Stimulated activated CD4-positive, alpha-beta T cell treated with anti-CD3 and anti-CD28 coated beads, Interleukin-1b, Interleukin-23, amount 100 ng/mL, for 24 hours (primary cell): Measurements from ENCODE around the gene TEKT1.

Experiments used
- DNase-seq, 4 experiments: peaks; one replicate each; pipeline ENCODE4 v3.0.0-alpha.2; 2020; ENCODE audit warnings: low read depth in 4 of 4, low spot score in 1 of 4

The TEKT1 gene

DNA sequence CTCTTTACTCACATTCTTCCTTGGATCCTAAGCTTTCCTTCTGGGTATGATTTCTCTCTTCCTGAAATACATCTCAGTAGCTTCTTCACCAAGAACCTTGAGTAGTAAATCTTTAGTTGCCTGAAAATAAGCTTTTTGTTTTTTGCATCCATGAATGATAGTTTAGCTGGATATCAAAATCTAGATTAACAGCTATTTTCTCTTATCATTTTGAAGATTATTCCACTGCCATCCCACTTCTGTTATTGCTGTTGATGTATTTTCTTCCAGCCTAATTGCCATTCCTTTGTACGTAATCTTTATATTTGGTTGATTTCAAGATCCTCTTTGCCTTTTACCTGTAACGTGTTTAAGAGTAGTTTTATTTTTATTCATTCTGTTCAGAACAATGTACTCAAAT, 63.1 kb downstream of the TEKT1 start:
- DNase-seq: no peak

DNA sequence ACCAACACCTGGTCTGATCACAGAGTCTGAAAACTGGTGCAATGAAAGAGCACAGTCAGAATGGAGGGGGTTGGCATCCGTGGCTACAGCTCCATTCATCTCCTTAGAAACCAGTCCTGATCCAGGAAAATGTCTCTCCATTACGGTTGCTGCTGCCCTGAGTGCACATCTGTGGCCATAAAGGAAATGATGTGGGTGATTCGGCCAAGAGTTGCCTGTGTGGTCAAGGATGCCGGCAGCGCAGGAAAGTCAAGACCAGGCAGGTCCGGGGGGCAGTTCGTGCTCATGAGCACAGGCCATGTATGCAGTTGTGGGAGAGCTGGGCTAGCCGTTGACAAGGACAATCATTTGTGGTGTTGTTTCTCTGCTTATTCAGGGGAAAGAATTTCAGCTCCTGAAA, 69.8 kb downstream of the TEKT1 start:
- DNase-seq: no peak

DNA sequence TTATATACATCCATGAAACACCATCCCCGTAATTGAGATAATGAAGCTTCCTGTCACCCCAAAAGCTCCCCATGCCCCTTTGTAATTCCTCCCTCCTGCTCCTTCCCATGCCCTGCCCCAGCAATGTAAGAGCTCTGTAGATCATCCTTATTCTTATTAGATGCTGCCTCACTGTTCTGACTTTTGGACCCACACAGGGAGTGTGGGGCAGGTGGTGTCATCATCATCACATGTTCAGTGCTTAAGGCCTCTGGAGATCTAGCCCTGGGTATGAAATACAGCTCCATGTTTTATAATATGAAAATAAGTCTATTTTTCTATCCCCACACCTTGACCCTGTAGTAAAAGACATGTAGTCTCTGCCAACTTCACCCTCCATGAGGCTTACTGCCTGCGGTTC, 73.8 kb downstream of the TEKT1 start:
- no peak for DNase-seq

DNA sequence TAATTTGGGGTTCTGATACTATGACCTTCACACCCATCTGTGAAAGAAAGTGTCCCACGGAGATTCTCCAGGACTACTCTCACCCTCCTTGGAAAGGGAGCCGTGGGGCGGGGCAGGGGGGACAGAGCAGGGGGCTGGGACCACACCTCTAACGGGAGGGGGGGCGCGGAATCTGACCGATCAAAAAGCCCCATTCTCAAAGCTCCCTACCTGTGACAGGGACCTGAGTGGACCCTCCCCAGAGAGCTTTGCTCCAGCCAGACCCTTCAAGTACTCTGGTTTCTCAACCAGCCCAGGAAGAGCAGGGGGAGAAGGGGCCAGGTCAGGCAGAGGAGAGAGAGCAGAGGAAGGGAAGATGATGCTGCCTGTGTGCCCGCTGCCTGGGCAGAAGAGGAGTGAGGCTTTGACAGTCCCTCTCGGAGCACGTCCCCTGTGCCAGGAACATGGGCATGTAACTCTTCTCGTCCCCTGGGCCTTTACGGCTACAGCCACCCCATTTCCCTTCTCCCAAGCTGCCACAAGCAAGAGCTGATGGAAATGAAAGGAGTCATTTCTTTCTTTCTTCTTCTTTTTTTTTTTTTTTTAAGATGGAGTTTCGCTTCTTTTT, 75.0 kb downstream of the TEKT1 start:
- no peak for DNase-seq

DNA sequence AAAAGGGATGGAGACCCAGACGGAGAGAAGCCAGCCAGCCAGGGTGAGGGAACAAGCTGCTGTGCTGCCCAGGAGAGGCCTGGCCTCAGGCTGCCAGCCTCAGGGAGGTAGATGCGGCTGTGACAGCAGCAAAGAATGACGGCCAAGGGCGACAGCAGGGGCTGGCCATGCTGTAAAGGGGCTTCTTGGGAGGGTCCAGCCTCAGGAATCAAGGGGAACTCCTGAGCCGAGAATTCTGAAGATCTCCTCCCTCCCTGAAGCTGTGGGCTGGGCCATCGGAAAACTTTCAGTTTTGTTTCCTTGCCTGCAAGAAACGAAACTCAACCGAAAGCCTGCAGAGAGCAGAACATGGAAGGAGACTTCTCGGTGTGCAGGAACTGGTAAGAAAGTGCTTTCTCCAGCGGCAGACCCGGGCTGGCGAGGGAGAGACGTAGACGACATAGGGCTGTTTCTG, 75.8 kb downstream of the TEKT1 start, which contains the start of gene XAF1:
Gene XAF1, plus strand, starts transcription at position 316 of the 454 bp plus-strand sequence. Its CDS starts 33 bp downstream, at position 349.
- DNase-seq: peak in 2 of 4 experiments; percentile 17 to 21

DNA sequence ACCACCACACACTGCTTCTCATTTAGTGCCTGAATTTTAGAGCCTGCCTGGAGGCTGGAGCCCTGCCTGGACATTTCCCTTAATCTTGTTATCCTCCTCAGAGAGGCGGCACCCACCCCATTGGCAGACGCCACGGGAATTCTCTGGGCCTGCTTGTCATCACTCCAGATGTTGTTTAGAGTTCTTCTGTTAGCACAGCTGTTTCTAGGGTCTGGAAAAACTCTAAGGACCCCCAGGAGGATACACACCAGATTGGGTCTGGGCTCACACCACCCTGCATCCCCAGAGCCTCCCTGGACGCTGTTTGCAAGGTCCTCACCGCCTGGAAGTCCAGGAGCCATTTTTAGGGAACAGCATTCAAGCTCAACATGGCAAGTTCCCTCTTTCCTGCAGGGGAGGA, 76.2 kb downstream of the TEKT1 start:
- no peak for DNase-seq

DNA sequence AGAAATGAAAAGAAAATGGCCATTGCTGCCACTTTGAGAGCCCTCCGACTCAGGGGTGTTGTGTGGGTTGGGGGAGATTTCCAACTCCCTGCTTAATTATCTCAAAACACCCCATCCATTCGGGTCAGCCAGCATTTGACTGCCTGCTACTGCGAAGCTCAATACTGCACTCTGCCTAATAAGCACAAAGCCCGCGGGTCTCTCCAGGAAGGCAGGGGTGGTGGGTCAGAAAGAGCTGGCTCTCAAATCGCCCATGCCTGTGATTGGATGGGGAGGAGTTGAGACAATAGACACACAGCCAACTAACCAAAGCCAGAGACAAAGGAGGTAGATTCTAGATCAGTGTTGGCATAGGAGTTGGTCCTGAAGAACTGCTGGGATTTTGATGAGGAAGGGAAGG, 78.0 kb downstream of the TEKT1 start:
- no peak for DNase-seq

DNA sequence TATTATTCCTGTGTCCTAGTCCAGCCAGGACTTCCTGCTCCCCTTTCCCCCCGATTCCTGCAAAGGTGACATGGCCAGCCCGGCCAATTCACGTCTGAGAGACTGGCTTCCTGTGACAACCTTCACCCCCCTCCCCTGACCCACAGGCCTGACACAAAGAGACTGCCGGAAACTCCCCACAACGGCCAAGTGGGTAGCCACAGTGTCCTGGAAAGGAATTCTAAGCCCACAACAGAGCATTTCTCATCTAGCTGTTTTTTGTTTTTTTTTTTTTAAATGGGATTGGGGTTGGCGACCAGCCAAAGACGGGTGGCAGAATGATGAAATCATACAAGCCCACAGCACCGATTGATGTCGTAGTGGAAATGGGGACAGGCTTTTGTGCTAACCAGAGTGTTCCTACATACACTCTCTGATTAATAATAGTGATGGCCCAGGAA, 78.5 kb downstream of the TEKT1 start:
- peak in 1 of 4 experiments; percentile 17 for DNase-seq

DNA sequence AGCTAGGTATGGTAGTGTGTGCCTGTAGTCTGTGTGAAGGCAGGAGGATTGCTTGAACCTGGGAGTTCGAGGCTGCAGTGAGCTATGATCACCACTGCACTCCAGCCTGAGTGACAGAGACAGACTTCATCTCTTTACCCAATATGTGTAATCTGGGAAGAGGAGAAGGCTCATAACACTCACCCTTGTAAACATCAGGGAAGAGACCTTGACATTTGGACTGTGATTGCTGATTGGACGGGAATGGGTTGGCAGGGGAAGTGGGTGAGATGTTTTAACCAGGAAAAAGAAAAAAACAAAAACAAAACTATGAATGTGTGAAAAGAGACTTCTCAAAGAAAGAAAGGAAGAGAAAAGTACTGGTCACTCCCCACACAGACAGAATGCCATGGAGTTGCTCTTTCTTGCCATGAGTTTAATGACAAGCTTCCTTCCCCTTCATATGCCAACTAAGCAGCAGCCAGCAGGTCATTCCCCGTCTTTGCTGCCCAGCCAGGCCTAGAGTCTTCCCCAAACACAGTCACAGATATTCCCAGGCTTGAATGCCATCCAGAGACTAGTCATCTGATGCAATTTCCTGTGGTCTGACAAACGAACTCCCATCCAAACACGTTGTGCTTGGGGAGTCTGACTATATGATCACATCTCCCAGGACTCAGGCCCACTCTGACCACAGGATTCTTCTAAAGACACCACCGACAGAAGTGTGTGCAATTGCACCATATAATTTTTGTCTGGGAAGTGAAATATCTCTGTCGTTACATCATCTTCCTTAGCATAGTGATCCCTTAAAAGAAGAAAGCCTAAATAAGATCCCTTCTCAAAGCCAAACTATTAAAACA, 79.2 kb downstream of the TEKT1 start:
- DNase-seq: no peak

DNA sequence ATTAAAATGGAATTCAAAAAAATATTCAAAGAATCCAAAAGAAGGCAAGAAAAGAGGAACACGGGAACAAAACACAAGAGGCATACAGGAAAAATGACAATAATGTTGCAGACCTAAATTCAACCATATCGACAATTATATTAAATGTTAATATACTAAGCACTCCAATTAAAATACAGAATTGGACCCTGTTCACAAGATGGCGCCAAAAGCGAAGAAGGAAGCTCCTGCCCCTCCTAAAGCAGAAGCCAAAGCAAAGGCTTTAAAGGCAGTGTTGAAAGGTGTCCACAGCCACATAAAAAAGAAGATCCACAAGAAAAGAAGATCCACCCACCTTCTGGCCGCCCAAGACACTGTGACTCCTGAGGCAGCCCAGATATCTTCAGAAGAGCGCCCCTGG, 82.0 kb downstream of the TEKT1 start:
- no peak for DNase-seq

DNA sequence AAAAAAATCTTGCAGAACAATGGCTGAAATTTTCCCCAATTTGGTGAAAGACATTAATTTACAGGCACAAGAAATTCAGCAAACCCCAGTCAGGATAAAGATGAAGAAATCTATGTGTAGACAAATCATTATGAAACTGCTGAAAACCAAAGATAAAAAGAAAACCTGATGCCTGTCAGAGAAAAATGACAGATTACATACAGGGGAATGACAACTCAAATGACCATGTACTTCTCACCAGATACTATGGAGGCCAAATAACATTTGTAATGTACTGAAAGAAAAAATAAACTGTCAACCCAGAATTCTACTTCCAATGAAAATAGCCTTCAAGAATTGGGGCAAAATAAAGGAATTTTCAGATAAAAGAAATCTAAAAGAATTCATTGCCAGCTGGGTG, 82.9 kb downstream of the TEKT1 start:
- DNase-seq: no peak
